OCI-LY1 (cell line): ENCODE data around the gene TECTB.

Experiments used
- EZH2 ChIP-seq: fragments of 200-600 bp; sonication (generic), shearing (Covaris generic); IDR thresholded peaks from 2 replicates; pipeline ENCODE4 v1.8.0; 2017; ENCODE audit warnings: borderline replicate concordance, mixed run types, mild to moderate bottlenecking, antibody characterized with exemption, low read length, moderate library complexity, mixed read lengths
- TF ChIP-seq, protein P1 (sequence below): fragments of 200-600 bp; sonication (generic), shearing (Covaris generic); IDR thresholded peaks from 2 replicates; pipeline ENCODE4 v1.5.1; 2017; ENCODE audit warnings: mild to moderate bottlenecking, antibody characterized with exemption, low read length, moderate library complexity, mixed read lengths

DNA sequence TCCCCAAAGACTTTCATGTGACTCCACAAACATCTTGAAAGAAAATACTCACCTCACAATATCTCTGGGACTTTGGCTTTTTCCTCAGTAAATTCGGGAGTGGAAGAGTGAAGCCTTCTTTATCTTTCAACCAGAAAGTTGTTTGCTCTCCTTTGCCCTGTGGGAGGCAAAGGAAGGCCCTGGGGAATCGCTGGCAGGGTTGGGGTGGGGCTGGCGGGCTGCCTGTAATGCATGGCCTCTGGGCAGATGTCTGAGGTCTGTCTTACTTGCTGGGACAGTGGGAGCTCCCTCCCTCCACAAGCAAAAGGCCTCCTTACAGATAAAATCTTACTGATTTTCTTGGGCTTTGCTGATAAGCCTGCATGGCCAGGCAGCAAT is 24.9 kb downstream of the TECTB start:
- TF ChIP-seq, protein P1, sequence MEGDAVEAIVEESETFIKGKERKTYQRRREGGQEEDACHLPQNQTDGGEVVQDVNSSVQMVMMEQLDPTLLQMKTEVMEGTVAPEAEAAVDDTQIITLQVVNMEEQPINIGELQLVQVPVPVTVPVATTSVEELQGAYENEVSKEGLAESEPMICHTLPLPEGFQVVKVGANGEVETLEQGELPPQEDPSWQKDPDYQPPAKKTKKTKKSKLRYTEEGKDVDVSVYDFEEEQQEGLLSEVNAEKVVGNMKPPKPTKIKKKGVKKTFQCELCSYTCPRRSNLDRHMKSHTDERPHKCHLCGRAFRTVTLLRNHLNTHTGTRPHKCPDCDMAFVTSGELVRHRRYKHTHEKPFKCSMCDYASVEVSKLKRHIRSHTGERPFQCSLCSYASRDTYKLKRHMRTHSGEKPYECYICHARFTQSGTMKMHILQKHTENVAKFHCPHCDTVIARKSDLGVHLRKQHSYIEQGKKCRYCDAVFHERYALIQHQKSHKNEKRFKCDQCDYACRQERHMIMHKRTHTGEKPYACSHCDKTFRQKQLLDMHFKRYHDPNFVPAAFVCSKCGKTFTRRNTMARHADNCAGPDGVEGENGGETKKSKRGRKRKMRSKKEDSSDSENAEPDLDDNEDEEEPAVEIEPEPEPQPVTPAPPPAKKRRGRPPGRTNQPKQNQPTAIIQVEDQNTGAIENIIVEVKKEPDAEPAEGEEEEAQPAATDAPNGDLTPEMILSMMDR = no peak
- TF ChIP-seq EZH2 = no peak
